ENCODE measurements around the gene EIF4E3. TPM values are rescaled to one million over a fixed set of nuclear protein-coding genes. Genes with fewer than 3 reads are reported as not detected.

Gene EIF4E3
- total RNA-seq, 2 experiments from 2014 or later: 48.2 to 50.4 TPM

DNA sequence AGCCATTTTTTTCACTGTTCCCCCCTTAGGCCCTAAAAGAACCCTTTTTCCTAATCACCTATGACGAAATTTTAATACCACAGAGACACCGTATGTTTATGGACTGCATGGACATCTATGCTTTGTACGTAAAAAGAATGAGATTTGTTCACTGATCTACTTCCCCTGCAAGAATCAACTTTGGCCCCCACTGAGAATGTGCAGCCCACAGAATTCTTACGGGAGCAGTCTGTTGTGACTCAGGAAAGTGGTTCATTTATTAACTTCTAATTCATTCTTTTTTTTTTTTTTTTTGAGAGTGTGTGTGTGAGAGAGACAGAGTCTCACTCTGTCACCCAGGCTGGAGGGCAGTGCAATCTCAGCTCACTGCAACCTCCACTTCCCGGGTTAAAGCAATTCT, 17.6 kb downstream of the EIF4E3 start:
- peaks cover 79% of the 10 kb centered on the region for H3K36me3 Mint-ChIP-seq (ENCODE audit: low read depth)
- H3K4me1 Mint-ChIP-seq (ENCODE audit: low read depth): peaks cover 93% of the 10 kb centered on the region
- no peaks in the 10 kb centered on the region for H3K27me3 ChIP-seq (ENCODE audit: control insufficient read depth in 1 of 2, insufficient read depth in 2 of 2, low read length in 2 of 2)
- no peak overlapping the region for H3K4me3 Mint-ChIP-seq
- peaks cover 50% of the 10 kb centered on the region for H3K36me3 ChIP-seq (ENCODE audit: insufficient read depth, low read length)
- CTCF ChIA-PET: no interaction called here
- DNase-seq: no peak
- peak overlapping the region; percentile 43 for H3K27ac Mint-ChIP-seq
- no peaks in the 10 kb centered on the region for H3K9me3 ChIP-seq (ENCODE audit: control insufficient read depth in 1 of 2, insufficient read depth in 1 of 2, low read length in 2 of 2)
- TF ChIP-seq, protein P1, sequence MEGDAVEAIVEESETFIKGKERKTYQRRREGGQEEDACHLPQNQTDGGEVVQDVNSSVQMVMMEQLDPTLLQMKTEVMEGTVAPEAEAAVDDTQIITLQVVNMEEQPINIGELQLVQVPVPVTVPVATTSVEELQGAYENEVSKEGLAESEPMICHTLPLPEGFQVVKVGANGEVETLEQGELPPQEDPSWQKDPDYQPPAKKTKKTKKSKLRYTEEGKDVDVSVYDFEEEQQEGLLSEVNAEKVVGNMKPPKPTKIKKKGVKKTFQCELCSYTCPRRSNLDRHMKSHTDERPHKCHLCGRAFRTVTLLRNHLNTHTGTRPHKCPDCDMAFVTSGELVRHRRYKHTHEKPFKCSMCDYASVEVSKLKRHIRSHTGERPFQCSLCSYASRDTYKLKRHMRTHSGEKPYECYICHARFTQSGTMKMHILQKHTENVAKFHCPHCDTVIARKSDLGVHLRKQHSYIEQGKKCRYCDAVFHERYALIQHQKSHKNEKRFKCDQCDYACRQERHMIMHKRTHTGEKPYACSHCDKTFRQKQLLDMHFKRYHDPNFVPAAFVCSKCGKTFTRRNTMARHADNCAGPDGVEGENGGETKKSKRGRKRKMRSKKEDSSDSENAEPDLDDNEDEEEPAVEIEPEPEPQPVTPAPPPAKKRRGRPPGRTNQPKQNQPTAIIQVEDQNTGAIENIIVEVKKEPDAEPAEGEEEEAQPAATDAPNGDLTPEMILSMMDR (IDR thresholded peaks at IDR 0.05): no peak
- intact Hi-C loops (cut with DNase I, micrococcal nuclease): loop anchor here in 1 of 2 experiments (10.0 kb wide), 1 partner anchor 123 kb away; the partner anchor contains the start of gene FOXP1
- H3K27ac ChIP-seq (ENCODE audit: low read depth in 1 of 2, low read length in 2 of 2): no peak overlapping the region
- no peaks in the 10 kb centered on the region for H3K9me3 Mint-ChIP-seq
- H3K4me3 ChIP-seq (ENCODE audit: low read length): no peak overlapping the region
- H3K27me3 Mint-ChIP-seq: no peaks in the 10 kb centered on the region
- POLR2A ChIA-PET: interaction anchor here (1.4 kb wide), 1 partner anchor 10 kb away, joined by 4 read pairs; no protein-coding TSS in a partner anchor
- ATAC-seq (ENCODE audit: poor library complexity): no peak
- H3K4me1 ChIP-seq (ENCODE audit: insufficient read depth, low read length): peaks cover 52% of the 10 kb centered on the region

DNA sequence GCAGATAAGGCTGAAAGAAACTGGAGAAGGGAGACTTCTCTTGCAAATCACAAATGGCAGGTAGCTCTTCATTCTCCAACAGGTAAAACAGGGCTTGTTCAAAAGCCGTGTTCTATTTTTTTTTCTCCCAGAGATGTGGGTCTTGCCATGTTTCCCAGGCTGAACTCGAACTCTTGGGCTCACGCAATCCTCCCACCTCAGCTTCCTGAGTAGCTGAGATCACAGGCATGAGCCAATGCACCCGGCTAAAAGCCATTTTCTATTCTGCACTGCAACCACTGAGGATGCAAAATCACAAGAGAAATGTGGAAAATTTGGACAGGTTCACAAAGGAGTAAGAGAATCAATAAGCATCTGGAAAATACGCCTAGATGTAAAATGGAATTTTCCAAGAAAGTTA, 19.5 kb downstream of the EIF4E3 start:
- Histone ChIP-seq H3K4me1 (ENCODE audit: insufficient read depth, low read length) (peaks cover 55% of the 10 kb centered on the region), H3K9me3 (ENCODE audit: control insufficient read depth in 1 of 2, insufficient read depth in 1 of 2, low read length in 2 of 2) (no peaks in the 10 kb centered on the region), H3K27ac (ENCODE audit: low read depth in 1 of 2, low read length in 2 of 2) (no peak overlapping the region), H3K27me3 (ENCODE audit: control insufficient read depth in 1 of 2, insufficient read depth in 2 of 2, low read length in 2 of 2) (no peaks in the 10 kb centered on the region), H3K4me3 (ENCODE audit: low read length) (no peak overlapping the region), H3K36me3 (ENCODE audit: insufficient read depth, low read length) (peaks cover 56% of the 10 kb centered on the region)
- Mint-ChIP-seq H3K9me3 (no peaks in the 10 kb centered on the region), H3K27ac (peak overlapping the region; percentile 85), H3K4me3 (no peak overlapping the region), H3K4me1 (ENCODE audit: low read depth) (peaks cover 94% of the 10 kb centered on the region), H3K36me3 (ENCODE audit: low read depth) (peaks cover 87% of the 10 kb centered on the region), H3K27me3 (no peaks in the 10 kb centered on the region)
- TF ChIP-seq, protein P1 (IDR thresholded peaks at IDR 0.05): no peak
- CTCF ChIA-PET: no interaction called here
- intact Hi-C loops (cut with DNase I, micrococcal nuclease): loop anchor here in 1 of 2 experiments (10.0 kb wide), 1 partner anchor 121 kb away; the partner anchor contains the start of gene FOXP1
- no peak for DNase-seq
- POLR2A ChIA-PET: no interaction called here
- ATAC-seq (ENCODE audit: poor library complexity): no peak

DNA sequence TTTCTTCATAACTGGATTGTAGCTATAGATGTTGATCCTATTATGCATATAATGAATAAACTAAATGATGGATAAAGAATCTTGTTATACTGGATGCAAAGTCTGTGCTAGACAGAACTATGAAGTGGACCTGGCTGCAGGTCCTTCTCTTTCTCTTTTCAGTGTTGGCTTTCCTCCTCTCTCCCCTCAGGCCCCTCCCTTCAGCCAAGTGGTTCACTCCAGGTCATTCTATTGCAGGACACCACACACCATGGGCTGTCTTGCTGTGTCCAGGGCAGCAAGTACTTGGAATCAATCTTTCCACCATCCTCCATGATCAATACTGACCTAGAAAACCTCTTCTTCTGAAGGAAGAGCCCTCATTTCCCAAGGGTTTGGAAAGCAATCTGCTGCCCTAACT, 20.3 kb downstream of the EIF4E3 start:
- H3K36me3 ChIP-seq (ENCODE audit: insufficient read depth, low read length): peaks cover 56% of the 10 kb centered on the region
- CTCF ChIA-PET: no interaction called here
- no peak overlapping the region for H3K4me3 Mint-ChIP-seq

More for the DNA sequence above, 20.3 kb downstream of the EIF4E3 start:
- Histone ChIP-seq H3K27ac (ENCODE audit: low read depth in 1 of 2, low read length in 2 of 2) (no peak overlapping the region), H3K4me1 (ENCODE audit: insufficient read depth, low read length) (peaks cover 50% of the 10 kb centered on the region), H3K9me3 (ENCODE audit: control insufficient read depth in 1 of 2, insufficient read depth in 1 of 2, low read length in 2 of 2) (no peaks in the 10 kb centered on the region), H3K4me3 (ENCODE audit: low read length) (no peak overlapping the region), H3K27me3 (ENCODE audit: control insufficient read depth in 1 of 2, insufficient read depth in 2 of 2, low read length in 2 of 2) (no peaks in the 10 kb centered on the region)
- intact Hi-C loops (cut with DNase I, micrococcal nuclease): loop anchor here in 1 of 2 experiments (10.0 kb wide), 1 partner anchor 120 kb away; the partner anchor contains the start of gene FOXP1
- Mint-ChIP-seq H3K27ac (peak overlapping the region; percentile 85), H3K27me3 (no peaks in the 10 kb centered on the region), H3K4me1 (ENCODE audit: low read depth) (peaks cover 89% of the 10 kb centered on the region), H3K9me3 (no peaks in the 10 kb centered on the region), H3K36me3 (ENCODE audit: low read depth) (peaks cover 82% of the 10 kb centered on the region)
- DNase-seq (no peak), ATAC-seq (ENCODE audit: poor library complexity) (no peak)
- POLR2A ChIA-PET: interaction anchor here (1.0 kb wide), 1 partner anchor 25 kb away, joined by 3 read pairs; no protein-coding TSS in a partner anchor
- TF ChIP-seq, protein P1 (IDR thresholded peaks at IDR 0.05): no peak

Data from CD4-positive, alpha-beta T cell (primary cell).